Stimulated activated naive CD4-positive, alpha-beta T cell (primary cell): ENCODE data around the gene CUL5.
A peak's percentile ranks its signal among the peaks of the same experiment; 100 is the strongest.
"Not testable (repeated sequence)": the region's sequence is repeated elsewhere in the genome, so short reads cannot be mapped to it uniquely, and the experiment has no call there.

ENCODE experiments used
- DNase-seq, 6 experiments: peaks; one replicate each; lab custom pipeline; 2025; lab: John Stamatoyannopoulos, UW

The CUL5 gene

GRCh38 chr11:108025387-108026080 lies 16.8 kb downstream of the CUL5 start:
- no peak for DNase-seq

- DNase-seq = no peak
Measured at GRCh38 chr11:108027057-108027456, 18.4 kb downstream of the CUL5 start.

- DNase-seq = not testable (repeated sequence)
Measured at GRCh38 chr11:108028822-108029441, 20.2 kb downstream of the CUL5 start.

- DNase-seq = not testable (repeated sequence)
Measured at GRCh38 chr11:108031604-108032003, 22.9 kb downstream of the CUL5 start.

GRCh38 chr11:108032800-108033199 lies 24.1 kb downstream of the CUL5 start:
- no peak for DNase-seq

- no peak for DNase-seq
Measured at GRCh38 chr11:108034034-108034433, 25.3 kb downstream of the CUL5 start.

- no peak for DNase-seq
Measured at GRCh38 chr11:108034952-108035351, 26.3 kb downstream of the CUL5 start.

- no peak for DNase-seq
Measured at GRCh38 chr11:108035690-108036089, 27.0 kb downstream of the CUL5 start.

GRCh38 chr11:108037211-108037610 lies 28.5 kb downstream of the CUL5 start:
- DNase-seq = no peak

GRCh38 chr11:108037636-108038035 lies 28.9 kb downstream of the CUL5 start:
- DNase-seq = no peak

- DNase-seq = no peak
Measured at GRCh38 chr11:108048269-108048668, 39.6 kb downstream of the CUL5 start.

- DNase-seq = no peak
Measured at GRCh38 chr11:108062336-108062735, 53.6 kb downstream of the CUL5 start.

GRCh38 chr11:108063410-108063809 lies 54.7 kb downstream of the CUL5 start:
- DNase-seq = no peak

GRCh38 chr11:108069947-108070346 lies 61.2 kb downstream of the CUL5 start:
- peak in 2 of 6 experiments; percentile 13 to 16 for DNase-seq

- no peak for DNase-seq
Measured at GRCh38 chr11:108084811-108085210, 76.1 kb downstream of the CUL5 start.

GRCh38 chr11:108085672-108086071 lies 77.0 kb downstream of the CUL5 start:
- no peak for DNase-seq

- DNase-seq = no peak
Measured at GRCh38 chr11:108092134-108092533, 83.4 kb downstream of the CUL5 start.

GRCh38 chr11:108093128-108093904 lies 84.6 kb downstream of the CUL5 start:
- DNase-seq = no peak

- no peak for DNase-seq
Measured at GRCh38 chr11:108097179-108097578, 88.5 kb downstream of the CUL5 start.

GRCh38 chr11:108101090-108101775 lies 92.5 kb downstream of the CUL5 start:
- DNase-seq = no peak

GRCh38 chr11:108111126-108111525 lies 102.4 kb downstream of the CUL5 start:
- DNase-seq = no peak

GRCh38 chr11:108112057-108112456 lies 103.4 kb downstream of the CUL5 start:
- DNase-seq = no peak
